HCEC 1CT (cell line): ENCODE results near the gene HIVEP3.

Experiments used
- DNase-seq: peaks from one replicate; pipeline ENCODE4 v3.0.0-alpha.2; 2017

The HIVEP3 gene

DNA sequence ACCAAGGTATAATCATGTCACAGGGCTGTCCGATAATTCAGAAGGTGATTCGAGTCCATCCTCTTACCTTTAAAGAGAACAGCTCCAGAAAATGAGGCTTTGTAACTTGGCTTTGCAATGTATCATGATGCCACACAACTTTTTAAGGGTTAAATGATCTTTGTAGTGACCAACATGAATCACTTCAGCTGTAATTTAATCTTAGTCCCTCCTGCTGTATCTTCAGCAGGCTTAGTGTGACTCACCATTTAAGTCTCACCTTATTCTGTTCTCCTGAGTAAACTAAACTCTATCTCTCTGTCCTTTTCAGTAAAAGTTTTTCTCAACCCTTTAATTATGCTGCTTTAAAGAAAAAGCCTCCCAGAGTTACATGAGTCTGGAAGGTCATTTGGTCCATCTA lies 1.9 kb upstream of the HIVEP3 start:
- DNase-seq, result no peak

DNA sequence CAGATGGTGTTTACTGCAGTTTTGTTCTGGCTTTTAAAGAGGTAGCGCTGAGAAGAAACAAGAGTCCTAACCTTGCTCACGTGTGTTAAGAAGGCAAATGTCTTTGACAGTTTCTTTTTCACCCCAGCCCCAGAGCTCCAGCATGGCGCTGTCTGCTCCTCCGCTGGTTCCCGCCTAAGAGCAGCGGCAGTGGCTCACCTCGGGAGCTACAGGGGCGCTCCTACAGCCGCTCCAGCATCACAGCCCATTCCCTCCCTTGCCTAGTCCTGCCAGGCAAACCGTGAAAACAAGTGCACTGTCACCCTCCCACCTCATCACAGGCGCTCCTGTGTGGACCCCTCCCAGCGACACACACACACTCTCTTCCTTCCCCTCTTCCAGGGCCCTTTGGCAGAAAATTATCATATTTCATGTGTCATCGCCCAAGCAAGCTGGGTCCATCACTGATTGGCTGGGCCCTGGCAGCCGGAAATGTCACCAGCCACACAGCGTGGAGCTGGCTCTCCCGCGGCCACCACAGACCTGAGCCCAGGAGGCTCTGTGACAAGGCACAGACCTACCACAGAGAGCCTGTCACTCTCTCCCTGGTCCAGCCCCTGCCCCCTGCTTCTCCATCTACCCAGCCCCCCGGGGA lies 1.2 kb upstream of the HIVEP3 start:
- DNase-seq, result no peak

DNA sequence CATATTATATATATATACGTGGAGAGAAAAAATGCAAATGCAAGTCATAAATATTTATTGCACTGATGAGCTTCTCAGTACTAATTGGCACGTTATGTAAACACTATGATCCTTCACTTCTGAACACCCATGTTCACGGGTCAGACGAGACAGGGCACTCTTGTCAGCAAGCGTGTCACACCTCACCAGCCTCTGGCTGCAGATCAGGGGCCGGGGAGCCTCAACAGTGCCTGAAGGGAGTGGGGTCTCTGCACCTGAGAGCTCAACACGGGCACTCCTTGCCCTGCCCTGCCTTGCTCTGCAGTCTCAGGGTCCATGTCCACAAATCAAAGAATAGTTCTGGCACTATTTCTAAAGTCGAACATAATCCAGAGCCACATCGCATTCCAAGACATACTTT lies 409 bp upstream of the HIVEP3 start:
- no peak for DNase-seq

DNA sequence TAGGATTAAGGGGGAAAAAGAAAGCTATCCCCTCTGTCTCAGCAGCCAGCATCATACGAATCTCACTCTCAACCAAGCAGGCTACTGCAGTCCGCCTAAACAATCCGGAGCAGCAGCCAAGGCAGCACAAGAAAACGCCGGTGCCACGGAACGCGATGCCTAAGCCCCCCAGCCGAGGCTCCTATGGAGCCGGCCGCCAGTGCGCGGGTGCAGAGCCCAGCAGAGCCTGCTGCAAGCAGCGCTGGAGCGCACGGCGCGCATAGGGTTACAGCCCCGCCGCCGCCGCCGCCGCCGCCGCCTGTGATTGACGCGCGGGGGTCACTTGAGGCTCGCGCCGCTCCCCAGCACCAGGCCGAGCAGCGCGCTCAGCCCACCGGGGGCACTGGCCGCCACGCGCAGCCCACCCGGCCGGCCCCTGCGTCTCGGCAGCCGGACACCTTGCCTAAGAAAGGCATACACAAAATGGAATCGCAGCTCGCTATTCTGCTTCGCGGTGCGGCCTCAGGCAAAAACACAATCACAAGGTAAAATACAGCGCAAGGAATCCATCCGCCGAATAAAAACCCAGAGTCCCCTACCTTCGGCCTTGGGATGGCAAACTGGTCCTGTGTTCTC lies 780 bp downstream of the HIVEP3 start:
- no peak for DNase-seq

DNA sequence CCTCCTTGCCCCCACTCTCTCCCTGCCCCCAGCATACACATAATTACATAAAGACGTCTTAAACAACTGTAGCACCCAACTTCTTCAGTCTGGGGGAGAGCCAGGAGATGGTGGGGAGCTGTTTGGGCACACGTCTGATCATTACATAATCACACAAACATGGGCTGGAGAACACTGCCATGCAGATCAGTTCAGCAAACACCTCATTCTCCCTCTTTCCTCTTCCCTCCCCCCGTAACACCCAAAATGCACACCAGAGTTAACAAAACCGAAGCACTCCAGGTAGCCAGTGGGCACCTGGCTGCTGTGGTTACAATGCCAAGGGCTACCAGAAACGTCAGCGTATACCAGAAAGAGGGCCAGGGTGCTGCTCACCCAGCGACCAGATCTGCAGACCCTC lies 1.6 kb downstream of the HIVEP3 start:
- no peak for DNase-seq

DNA sequence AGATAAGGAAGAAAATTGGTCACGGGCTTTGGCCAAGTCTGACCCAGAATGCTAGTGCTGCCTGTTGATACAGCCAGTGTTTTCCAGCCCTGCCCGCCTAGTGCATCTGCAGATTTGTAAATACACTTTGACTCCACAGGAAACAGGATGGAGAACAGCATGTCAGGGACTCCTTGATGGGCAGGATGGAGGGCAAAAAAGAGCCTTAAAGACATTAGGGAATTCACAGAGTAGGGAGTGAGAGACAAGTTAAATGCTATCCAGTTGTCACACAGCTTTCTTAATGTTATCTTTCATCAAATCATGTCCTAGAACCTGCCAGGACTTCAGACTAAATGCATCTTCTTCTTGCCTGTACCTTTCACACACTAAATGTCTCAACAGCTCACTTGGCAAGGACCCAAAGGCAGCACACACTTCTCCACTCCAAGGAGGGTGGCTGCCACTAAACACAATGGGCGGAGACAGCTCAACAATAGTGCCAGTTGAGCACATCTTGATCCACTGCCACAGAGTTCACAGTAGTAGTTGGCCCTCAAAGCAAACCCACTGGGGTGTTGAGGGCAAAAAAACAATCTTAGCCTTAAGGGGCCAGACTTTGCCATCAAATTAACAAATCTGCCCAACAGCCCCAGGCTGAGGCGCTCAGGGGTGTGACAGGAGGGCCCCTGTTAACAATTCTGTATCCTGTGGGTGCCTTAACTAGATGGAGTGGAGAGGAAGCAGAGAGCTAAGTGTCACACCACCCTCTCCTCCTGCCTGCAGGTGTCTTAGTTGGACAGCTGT lies 2.7 kb downstream of the HIVEP3 start:
- no peak for DNase-seq

DNA sequence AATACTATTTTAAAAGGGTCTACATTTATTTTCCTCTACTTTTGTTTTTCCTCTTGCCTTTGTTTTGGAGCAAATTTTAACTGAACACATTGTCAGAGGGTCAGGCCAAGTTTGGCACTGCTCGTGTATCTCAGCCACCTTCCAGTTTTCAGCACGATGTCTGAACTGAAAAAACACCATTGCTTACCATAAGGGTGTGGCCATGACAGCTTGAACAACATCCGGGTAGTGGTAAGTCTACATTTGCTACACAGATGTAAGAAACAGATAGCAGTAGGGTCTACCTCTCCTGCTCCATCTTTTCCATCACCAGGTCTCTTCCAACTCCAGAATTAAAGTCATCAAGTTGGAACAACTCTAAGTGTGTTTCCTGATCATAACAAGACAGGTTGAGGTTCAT lies 4.2 kb downstream of the HIVEP3 start:
- no peak for DNase-seq

DNA sequence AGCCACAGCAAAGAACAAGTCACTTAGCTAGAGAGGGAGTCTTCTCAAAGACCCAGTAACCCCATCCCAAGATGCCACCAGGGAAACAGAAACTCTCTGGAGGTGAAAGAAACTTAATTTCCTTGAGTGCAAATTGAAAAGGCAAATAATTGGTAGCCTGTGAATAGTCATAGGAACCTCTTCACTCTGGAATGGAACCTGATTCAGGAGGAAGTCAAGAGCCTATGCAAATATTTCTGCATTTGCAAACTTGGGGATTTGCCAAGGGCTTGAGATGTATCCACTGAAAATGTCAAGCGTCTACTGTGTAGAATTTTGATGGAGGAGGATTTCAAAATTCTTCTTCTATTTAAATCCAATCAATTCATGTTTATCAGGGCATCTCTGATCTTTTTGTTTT lies 5.7 kb downstream of the HIVEP3 start:
- no peak for DNase-seq

DNA sequence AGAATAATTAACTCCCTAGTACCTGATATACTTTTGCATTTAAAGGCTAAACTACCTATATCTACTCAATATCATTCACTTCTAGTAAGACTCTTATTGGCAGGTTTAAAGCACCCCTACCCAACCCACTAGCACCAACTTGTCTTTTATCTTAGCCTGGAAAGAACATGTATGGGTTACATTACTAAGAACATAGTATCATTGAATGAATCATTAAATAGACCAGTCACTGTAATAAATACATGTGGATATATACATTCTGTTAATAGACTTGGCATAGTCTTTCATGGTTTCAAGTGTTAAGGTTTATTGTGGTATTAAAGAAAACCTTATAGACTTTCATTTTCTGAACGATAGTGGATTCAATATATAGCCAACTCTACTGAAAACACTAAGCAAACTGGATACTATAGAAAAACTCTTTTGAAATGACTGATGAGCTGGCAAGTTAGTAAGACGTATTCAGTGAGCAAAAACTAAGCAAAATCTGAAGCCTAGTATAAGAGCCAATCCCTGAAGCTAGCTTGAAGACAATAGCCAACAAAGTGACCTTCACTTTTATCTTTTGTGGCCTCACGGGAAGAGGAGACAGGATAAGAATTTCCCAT lies 10.3 kb downstream of the HIVEP3 start:
- no peak for DNase-seq

DNA sequence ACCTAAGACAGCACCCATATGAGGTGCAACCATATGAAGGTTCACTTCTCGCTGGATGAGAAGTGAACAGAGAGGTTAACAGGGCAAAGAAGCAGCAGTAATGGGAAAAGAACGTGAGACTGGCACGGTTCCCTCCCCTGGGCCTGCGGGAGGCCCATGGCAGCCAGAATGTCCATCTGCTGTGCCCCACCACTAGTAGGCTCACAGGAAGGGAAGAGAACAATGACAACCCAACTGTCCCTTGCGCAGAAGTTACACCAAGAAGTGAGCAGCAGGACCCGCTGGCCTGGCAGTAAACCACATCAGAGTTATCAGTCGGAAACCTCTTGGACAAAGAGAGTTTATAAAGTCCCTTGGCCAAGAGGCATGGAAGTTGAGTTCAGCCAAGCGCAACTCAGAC lies 11.3 kb downstream of the HIVEP3 start:
- no peak for DNase-seq

DNA sequence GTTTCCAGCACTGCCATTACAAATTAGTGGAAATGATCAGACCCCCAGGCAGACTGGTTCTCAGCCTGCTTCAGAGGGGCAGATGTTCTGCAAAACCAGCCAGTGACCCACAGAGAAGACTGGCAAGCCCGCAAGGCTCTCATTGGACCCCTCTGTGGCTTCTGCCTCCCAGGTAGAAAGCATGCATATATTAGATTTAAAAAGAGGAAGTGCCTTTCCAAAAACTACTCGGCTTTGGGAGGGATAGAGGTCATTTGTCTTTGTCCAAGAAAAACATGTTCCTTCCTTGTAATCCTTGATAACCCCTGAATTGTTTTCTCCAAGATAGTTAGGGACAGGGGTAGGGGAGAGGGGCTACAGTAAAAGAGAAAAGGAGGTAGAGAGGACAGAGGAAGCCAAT lies 11.8 kb downstream of the HIVEP3 start:
- DNase-seq, result no peak

DNA sequence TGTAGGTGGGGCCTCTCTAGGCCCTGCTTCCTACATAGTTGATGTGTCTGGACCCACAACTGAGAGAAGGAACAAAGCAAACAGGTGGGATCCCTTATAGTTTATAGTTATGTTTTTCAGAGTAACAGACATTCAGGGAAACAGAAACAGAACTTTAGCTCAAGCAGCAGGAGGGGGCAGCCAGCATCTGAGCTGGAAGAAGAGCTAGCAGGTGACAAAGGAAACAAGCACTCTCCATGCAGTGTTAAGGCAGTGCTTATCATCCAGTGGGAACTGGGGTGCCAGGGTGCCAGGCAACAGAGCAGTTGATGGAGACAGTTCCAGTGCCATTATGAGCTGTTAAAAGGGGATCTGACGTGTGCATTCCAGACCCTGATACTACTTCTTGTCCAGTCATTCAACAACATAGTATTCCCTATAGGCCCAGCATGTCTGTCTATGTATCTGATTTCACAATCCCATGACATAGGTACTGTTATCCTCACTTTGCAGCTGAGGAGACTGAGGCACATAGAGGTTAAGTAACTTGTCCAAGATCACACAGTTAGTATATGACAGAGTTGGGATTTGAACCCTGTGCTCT lies 13.5 kb downstream of the HIVEP3 start:
- DNase-seq, result no peak

DNA sequence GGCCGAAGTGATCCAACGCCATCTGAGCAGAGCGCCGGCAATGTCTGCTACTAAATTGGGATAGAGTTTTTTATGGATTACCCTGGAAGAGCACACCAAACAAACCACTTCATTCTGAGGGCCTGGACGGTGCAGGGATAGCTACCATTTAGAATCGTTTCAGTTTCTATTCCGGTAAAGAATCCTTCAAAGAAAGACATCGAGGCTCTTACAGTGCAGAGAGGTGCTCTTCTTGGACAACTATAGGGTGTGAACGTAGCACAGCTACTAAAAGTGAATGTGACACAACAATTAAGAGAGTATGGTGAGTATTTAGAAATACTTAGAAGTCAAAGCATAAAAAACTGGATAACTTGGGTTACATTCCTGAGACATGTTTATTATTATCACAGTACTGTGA lies 16.1 kb downstream of the HIVEP3 start:
- no peak for DNase-seq

DNA sequence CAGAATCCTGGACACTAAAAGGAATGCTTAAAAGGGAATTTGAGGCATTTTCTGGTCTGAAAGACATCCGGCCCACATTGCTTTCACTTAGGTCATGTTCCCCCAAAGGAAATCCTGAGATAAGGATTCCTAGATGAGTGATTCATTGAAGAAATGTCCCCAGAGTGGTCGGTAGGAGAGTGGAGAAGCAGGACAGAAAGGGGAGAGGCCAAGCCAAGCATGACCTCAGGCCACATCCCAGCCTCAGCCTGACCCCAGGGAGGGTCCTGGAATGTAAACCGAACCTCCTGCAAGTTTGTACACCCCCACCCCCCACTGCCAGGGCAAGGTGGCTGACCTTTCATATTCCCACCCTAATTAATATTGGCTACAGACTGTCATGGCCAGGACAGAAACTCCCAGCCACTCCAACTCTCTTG lies 16.6 kb downstream of the HIVEP3 start:
- peak; percentile 39 for DNase-seq

DNA sequence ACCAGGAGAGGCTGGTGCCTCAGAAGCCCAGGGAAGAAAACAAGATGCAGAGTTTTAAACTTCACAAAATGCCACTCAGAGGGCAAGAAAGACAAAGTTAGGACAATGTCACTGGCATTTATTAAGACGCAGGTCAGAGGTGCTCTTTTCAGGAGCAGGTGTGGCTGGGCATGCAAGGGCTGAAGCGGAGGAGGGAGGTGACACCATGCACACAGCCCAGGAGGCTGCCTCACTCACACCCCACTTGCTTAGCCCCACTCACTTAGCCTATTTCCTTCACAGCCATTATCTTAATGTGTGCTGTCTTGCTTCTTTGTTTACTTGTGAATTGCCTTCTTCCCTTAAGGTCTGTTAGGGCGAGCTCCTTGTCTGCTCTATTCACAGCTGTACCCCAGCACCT lies 17.2 kb downstream of the HIVEP3 start:
- no peak for DNase-seq

DNA sequence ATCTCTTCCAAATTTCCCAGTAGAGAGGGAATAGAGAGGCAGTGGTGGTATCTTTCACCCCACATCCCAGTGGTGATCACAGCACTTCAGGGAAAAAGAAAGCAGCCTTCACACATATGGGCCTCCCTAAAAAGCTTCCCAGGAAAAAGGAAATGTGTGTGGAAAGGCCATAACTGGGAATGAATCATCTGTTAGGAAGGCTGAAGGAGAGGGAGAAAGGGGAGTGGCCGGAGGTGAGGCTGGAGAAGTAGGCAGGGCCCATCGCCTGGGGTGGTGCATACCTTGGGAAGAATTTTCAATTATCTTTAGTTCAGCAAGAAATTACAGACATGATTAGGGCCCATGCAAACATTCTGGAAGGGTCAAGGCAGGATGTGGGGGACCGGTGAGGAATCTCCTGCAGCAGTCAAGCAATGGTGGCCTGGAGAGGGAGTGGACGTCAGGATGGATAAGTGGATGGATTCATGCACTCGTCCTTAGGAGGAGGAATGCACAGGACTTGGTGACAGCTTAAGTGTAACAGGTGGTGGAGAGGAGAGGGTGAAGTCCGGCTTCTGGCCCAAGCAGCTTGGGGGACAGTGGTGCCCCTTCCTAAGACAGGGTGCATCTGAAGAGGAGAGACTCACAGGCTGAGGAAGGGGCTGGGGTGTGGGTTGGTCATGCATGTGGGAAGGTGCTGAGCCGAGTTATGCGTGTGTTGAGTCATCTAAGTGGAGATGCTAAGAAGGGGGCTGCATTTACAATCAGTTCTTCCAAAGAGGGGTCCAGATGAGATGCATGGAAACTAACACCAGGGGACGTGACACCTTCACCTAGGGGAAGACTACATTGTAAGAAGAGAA lies 17.9 kb downstream of the HIVEP3 start:
- peak; percentile 43 for DNase-seq

DNA sequence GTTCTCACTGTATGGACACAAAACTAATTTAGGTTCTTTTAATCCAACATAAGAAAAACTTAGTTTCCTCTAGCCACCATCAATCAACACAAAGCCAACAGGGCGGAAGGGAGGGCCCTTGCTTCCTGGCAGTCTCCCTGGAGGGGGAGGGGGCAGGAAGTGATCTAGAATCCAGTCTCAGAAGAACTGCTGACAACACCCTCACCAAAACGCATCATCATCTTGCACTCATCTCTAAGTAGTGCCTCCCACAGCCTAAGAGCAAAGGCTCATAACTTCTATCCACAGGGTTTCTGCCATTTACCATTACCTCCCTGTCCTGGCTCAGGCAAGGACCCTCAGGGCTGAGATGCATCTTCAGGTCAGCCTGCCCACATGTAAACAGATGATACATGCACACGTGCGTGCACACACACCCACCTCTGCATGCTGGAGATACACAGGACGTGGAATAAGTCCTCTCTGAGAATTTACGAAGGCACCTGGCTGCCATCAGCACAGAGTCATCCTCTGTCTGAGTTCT lies 20.5 kb downstream of the HIVEP3 start:
- peak; percentile 25 for DNase-seq

DNA sequence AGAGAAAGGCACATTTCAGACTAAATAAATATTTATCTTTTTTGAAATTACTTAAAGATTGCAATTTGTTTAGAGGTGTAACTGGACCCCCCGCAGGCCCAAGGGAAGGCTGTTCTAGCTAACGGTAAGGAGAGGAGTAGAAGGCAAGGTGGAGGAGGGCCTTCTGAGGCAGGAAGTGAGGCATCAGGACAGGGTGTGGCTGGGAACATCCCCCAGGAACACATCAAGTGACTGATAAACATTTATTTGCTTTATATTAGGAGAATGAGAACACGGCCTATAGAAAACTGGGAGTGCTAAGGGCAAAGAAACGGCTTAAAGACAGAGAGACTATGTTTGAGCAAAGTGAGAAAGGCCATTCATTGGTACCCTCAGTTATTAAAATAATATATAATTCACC lies 23.2 kb downstream of the HIVEP3 start:
- no peak for DNase-seq

DNA sequence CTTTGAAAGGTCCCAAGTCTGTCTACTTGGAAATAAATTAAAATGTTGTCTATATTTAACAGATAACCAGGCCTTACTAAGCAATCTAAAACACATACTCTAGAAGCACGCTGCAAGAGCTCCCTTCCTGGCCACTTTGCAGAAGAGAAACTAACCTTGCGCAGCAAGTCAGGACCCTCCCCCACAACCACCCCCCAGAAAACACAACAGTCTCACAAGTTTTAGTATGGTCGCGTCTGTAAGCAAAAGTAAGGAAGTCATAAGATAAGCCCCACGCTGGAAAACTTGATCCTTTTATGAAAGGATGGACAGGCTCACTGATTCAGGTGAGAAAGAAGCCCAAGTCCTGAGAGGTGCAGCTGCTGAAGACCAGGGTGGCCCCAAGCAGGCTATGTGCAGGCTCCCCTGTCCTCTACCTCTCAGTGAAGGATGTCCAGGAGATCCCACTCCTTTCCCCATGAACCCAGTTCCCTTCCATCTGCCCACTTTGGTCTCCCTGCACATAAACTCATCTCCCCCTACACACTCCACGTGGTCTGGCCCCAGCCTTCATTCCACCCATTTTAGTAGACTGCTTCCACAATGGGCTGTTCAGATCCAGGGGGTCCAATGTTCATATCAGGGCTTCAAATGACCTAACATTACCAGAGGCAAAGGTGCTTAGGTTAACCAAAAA lies 23.8 kb downstream of the HIVEP3 start:
- DNase-seq, result no peak

DNA sequence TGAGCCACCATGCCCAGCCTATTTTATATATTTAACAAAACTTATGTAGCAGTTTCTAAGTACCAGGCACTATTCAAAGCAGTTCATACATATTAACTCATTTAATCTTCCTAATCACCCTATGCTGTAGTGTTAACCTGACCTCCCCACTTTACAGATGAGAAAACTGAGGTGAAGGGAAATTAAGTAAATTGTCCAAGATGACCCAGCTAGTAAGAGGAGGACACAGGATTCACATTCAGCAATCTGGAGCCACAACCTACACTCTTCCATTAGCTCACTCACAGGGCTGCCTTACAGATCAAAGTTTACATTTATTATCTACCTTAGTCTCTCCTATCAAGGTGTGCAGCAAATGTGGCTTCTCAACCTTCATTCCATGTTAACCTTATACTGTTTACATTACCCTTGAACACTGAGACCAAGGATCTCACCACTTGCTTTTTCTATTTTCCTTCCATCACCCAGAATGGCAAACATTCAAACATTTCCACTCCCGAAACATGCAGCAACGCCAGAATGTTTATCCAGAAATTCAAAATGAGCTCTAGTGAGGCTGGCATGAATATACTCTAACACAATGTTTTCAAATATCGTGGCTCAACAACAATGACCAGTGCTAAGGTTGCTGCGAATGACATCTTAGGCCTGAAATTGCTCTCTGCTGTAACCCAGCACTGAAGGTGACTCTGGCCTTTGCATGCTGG lies 24.5 kb downstream of the HIVEP3 start:
- no peak for DNase-seq

DNA sequence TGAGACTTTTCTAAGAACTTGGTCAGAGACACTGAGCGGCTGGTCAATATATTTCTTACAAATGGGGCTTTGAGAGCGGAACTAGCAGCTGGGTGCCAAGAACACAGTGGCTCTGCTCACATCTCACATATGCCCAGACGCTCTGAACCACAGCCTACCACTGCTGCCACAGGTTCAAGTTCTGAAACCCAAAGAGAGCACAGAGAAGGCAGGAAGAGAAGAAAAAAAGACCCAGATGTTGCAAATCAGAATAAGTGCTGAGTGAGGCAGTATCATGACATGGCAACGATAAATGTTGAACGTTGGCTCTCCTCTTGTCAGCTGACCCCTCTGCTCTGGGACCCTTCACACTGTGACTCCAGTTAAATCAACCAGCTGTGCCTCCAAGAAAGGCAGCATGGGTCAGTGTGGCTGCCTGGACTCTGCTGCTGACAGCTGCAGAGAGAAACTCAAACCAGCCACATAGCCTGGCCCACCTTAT lies 26.4 kb downstream of the HIVEP3 start:
- DNase-seq, result no peak
